NCI-H187 treated with DMSO at 0.1 percent for 48 hours (cell line): Measurements from ENCODE around the gene EMC10.

Experiments used
- DNase-seq: peaks from one replicate; lab custom pipeline; 2025; lab: John Stamatoyannopoulos, UW

Gene EMC10

DNA sequence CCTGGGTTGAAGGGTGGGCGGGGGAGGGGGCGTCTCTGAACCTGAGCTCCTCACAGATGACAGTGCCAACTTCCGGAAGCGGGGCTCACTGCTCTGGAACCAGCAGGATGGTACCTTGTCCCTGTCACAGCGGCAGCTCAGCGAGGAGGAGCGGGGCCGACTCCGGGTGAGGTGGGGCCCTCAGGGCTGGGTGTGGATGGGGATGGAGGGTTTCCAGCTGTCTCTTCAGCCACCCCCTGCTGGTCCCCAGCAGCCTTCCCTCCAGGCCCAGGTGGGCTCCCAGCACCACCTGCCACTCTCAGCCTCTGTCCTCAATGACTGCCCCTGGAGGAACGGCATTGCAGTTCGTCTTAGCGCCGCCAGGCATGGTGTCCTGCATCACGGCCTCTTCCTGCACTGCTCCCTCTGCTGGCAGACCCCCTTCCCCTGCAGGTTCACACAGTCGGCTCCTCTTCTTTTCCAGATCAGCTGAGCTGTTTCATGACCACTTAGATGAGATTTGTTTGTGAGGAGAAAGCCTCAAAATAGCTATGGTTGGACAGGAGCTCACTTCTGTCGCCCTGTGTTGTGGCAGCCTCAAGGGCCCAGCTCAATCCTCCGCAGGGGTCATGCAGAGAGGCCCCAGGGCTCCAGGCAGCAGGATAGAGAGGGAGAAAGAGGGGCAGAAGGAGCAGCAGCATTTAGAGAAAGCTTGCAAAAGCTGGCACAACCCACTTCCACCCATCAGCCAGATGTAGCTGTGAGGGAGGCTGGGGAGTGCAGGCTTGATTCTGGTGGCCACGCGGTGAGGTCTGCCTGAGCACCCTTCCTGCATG is 2.8 kb downstream of the EMC10 start:
- DNase-seq, result no peak

DNA sequence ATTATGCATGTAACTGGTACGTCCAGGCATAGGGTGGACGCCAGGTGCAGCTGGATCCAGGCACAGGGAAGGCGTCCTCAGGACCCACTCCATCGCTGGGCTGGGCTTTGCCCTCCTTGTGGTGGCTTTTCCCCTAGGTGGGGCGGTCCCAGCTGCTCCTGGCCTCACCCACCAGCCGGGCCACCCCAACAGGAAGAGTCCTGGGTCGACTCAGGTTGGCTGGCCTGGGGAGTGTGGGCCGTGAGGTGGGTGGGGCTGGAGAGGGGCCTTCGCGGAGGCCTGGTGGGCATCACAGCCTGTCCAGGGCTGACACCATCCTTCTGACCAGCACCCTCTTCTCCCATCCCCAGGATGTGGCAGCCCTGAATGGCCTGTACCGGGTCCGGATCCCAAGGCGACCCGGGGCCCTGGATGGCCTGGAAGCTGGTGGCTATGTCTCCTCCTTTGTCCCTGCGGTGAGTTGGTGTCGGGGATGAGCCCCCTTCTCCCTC is 3.5 kb downstream of the EMC10 start:
- DNase-seq, result no peak

DNA sequence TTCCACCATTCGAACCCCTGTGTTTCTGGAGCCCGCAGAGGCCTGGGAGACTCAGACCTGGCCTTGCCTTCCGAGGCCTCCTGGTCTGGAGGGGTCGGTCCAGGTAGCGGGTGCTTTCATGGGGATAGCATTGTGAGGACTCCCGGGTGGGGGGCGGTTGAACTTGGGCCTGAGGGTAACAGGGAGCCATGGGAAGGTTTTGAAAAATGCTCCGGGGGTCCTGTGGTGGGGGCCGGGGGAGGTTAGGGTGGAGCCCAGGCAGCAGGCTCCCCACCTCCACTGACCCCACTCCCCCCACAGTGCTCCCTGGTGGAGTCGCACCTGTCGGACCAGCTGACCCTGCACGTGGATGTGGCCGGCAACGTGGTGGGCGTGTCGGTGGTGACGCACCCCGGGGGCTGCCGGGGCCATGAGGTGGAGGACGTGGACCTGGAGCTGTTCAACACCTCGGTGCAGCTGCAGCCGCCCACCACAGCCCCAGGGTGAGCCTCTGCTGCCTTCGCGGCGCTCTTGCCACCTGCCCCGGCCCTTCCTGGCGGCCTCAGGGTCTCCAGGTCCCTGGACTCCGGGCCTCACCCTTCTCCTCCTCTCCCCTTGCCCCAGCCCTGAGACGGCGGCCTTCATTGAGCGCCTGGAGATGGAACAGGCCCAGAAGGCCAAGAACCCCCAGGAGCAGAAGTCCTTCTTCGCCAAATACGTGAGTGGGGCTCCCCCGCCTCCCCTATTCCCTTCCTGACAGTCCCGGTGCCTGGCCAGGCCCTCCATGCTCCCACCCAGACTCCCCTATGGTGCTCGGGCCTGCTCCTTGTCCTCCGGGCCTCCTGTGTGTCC is 4.2 kb downstream of the EMC10 start:
- DNase-seq, result no peak

DNA sequence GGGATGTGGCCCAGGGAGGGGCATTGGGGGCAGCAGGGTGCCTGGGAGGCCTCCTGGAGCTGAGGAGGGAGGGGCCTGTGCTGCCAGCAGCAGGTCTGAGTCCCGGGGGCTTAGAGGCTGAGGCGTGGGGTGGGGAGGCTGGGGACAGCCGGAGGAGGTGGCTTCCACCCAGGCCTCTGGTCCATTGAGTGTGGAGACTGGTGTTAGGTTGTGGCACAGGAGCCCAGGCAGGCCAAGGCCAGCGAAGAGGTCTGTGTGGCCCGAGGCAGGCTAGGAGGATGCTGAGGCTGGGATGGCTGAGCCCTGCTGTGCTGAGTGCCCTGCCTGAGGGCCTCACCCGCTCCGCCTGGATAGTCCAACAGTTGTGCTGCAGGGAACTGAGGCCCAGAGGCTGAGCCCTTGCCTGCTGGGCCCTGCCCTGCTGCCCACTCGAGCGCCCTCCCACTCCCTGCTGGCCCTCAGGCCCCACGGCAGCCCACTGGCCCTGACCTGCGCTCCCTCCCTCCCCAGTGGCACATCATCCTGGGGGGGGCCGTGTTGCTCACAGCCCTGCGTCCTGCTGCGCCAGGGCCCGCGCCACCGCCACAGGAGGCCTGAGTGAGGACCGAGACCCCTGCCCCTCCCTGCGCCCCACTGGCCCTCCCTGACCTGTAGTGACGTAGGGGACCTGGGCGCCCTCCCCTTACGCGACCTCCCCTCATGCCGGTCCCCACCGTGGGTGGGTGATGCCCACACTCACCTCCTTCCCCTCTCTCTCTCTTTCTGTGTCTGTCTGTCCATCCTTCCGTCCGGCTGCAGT is 5.2 kb downstream of the EMC10 start:
- DNase-seq, result no peak

DNA sequence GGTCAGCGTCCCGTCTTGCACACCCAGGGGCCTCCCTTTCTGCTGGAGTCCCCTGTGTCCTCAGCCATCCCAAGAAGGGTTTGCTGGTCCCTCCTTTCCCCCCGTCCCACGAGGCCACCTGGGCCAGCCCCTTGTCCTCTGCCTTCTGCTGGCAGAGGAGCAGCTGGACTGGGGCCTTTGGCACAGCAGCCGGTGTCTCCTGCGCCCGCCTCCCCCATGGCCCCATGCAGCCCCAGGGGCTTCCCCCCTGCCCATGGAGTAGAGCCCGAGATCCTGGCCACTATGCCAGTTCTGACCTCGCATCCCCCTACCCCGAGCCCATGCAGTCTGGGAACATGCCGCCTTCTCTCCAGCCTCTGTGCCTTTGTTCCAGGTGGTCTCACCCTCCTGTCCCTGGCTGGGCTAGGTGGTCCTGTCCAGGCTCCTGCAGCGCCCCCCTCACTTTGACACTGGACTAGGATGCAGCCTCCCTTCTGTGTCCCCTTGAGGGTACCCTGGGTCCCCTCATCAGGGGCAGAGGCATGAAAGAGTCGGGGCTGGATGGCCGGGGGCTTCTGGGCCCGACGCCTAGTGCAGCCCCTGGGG is 6.1 kb downstream of the EMC10 start:
- no peak for DNase-seq

DNA sequence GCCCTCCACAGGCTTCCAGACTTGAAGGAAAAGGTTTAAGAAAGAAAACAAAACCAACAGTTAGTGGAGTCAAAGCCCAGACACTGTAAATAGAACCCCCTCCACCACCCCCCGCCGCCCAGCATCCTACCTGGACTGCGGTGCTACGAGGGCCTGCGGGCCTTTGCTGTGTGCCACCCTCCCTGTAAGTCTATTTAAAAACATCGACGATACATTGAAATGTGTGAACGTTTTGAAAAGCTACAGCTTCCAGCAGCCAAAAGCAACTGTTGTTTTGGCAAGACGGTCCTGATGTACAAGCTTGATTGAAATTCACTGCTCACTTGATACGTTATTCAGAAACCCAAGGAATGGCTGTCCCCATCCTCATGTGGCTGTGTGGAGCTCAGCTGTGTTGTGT is 6.6 kb downstream of the EMC10 start:
- DNase-seq, result no peak

DNA sequence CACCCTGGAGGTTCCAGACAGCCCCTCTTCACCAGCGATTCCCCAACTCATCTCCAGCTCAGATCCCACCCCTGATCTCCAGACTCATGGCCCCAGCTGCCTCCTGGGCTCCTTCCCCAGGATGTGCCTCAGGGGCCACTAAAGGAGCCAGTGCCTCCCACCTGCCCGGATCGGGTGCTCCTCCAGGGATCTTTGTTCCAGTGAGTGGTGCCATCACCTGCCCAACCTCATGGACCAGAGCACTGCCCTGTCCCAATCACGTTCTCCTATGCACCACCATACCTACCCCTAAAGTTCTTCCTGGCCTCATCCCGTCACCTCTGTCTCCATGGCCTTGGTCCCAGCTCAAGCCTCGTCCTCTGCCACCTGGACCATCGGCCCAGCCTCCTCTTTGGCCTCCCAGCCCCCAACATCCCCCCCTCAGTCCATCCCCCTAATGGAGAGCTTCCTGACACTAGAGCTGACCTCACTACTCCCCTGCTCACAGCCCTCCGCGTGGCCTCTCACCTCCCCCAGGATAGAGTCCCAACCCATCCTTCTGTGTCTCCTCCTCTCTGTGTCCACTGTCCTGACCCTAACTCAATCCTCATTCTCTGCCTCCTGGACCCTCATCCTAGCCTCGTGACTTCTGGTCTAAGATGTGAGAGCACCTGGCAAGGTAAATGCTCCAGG is 9.1 kb downstream of the EMC10 start:
- no peak for DNase-seq

DNA sequence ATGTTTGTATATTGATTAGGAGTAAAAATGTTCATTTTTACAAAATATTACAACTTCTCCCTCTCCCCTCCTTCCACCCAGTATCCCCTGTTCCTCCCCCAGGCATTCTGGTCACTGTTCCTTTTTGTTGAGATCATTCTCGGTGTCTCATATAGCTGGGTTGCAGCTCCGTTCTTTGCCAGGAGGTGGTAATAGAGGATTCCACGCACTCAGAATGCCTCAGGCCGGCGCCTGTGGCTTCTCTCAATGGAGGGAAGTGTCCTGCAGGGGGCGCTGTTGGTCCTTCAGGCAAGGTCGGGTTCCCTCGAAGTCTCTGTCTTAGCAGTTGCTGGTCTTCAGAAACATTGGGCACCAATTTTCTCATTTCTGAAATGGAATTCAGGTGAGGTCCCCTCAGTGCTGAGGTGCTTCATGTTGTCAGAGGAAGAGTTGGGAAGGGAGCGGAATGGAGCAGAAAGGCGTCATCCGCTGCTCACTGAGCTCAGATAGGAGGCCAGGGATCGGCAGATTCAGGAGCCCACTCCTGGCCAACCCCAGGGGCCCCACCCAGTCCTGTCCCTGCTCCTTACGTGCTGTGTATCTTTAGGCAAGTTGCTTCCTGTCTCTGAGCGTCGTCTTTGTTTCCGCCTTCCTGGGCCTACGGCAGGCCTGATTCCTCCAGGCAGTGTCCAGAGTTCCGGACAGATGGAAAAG is 10.7 kb downstream of the EMC10 start:
- DNase-seq, result no peak

DNA sequence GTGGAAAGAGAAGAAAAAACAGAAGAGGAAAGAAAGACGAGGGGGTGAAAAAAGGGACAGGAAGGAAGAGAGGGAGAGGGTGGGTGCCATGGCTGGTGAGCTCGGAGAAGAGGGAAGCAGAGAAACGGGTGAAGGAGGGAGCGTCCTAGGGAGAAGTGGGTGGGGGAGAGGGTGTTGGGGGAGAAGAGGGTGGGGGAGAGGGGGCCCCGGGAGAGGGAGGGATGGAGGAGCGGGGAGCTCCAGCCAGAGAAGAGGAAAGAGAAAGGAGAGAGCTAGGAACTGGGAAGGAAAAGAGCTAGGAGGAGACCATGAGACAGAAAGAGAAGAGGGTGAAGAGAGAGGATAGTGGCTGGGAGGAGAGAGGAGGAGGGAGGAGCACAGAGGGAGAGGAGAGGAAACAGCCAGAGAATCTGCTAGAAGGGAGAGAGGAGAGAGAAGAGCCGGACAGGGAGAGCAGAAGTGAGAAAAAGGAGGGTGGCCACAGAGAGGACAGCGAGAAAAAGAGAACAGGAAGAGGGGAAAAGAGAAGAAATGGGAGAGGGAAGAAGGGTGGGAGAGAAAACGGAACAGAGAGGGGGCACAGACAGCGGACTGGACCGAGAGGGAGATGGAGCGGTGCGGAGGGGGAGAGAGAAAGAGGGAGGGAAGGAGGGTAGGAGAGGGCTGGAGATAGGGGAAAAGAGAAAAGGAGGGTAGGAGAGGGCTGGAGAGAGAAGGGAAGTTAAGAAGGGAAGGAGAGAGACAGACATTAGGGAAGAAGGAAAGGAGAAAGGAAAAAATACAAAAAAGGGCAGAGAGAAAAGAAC is 12.3 kb downstream of the EMC10 start:
- no peak for DNase-seq

DNA sequence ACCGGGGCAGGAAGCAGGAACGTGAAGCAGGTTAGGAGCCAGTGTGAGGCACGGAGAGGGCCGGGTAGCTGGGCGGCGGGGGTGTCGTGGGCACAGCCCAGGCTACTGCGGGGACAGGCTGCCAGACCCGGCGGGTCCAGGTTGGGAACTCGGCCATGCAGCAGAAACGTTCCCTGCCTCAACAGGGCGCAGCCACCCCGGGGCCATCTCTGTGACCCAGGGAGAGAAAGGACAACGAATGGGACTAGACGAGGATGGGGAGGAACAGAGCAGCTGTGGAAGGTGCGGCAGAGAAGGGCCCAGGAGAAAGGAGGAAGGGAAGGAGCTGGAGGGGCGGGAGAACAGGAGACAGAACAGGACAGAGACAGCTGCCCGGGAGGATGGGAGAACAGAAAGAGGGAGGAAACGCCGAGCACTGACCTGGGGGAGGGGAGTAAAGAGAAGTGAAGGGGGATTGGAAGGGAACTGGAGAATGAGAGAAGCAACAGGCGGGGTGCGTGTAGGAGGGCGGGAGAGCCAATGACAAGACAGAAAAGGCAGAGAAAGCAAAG is 13.2 kb downstream of the EMC10 start:
- no peak for DNase-seq

DNA sequence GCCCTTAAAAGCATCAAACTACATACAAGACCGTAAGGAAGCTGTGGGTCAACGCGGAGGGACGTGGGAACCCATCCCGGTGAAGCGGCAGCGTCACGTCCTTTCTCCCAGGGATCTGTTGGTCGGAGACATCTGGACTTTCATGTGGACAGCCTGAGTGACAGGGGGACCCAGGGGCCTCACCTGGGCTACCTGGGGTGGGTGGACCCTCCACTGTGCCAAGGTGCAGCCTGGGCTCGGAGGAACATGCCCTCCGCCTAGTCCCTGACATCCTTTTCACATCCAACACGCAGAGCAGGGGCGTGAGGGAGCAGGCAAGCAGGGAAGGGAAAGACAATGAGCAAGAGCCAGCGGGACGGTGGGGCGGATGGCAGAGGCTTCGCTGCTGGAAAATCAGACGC is 14.1 kb downstream of the EMC10 start:
- no peak for DNase-seq

DNA sequence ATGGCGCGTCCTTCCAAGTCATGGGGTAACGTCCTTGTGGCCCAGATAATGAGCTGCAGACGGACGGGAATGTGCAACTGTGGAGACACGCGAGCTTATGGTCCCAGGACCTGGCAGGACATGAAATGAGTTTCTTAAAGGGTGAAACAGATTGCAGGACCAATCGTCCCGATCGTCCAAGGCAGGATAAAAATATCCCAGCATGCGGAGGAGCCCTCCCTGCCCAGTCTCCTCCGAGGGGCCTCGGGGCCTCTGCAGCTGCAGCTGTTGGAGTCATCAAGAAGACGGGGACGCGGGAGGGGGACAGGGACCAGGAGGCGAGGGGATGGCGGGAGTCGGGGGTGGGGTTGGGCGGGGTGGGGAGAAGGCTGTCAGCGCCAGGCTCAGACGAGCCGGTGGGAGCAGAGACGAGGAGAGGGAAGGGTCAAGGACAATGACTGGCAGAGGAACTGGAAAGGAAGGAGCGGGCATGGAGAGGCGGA is 14.7 kb downstream of the EMC10 start:
- DNase-seq, result no peak

DNA sequence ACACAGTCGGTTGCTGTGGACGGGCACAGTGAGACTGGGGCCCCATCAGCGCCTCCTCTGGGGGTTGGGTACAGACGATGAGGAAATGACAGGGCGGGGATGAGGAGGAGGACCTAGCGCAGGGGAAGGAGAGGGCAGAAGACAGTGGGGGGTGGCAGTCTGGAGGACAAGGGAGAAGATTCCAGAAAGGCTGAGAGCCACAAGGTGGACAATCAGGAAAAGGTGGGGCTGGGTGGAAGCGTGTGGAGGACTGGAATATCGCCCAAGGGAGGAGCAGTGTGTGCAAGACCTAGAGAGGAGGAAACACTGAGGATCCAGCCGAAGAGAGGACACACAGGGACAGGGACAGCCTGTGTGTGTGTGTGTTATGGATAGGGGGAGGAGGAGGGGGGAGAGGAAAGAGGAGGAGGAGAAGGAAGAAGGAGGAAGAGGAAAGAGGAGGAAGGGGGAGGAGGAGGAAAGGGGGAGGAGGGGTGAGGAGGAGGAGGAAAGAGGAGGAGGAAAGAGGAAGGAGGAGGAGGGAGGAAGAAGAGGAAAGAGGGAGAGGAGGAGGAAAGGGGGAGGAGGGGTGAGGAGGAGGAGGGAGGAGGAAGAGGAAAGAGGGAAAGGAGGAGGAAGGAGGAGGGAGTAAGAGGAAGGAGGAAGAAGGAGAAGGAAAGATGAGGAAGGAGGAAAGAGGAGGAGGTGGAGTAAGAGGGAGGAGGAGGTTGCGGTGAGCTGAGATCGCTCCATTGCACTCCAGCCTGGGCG is 16.2 kb downstream of the EMC10 start:
- DNase-seq, result no peak

DNA sequence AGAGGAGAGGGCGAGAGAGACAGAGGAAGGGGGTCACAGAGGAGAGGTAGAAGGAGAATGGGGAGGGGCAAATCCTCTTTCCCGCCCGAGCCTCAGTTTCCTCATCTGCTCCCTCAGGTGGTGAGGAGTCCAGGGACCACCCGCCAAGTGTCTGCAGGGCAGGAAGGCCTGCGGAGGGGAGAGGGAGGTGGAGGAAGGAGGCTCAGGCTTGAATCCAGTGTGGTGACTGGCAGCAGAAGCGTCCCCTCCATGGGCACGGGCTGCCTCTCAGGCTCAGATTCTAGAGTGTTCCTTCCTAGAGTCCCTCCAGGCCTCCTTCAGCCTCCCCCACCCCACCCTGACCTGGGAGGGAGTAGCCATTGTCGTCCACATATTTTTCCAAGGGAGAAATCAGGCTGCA is 16.9 kb downstream of the EMC10 start:
- no peak for DNase-seq

DNA sequence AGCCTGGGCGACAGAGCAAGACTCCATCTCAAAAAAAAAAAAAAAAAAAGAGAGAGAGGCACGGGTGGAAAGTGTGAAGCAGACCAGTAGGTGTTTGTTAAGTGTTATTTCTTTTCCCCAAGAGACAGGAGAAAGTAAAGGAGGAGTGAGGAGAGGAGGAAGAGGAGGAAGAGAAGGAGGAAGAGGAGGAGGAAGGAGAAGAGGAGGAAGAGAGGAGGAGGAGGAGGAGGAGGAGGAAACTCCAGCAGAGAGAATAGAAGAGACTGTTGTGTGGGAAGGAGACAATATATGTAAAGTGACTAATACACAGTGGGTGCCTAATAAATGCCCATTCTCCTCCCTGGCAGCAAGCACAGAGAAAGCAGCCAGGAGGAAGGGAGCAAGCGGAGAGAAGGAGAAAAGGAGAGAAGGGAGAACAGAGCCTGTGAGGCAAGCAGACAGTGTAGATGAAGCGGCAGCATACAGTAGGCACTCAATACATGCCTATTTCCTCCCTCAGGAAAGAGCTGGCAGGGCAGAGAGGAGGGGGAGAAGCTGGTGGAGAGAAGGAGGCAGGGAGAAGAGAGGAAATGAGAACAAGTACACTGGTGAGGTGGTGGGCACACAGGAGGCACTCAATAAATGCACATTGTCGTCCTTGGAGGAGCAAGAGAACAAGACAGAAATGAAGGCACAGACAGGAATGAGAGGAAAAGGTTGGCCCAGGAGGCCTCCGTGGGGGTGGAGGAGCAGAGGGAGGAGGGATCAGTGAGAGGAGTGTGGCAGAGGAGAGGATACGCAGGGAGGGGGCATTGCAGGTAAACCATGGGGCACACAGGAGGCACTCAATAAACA is 18.1 kb downstream of the EMC10 start:
- DNase-seq, result no peak

DNA sequence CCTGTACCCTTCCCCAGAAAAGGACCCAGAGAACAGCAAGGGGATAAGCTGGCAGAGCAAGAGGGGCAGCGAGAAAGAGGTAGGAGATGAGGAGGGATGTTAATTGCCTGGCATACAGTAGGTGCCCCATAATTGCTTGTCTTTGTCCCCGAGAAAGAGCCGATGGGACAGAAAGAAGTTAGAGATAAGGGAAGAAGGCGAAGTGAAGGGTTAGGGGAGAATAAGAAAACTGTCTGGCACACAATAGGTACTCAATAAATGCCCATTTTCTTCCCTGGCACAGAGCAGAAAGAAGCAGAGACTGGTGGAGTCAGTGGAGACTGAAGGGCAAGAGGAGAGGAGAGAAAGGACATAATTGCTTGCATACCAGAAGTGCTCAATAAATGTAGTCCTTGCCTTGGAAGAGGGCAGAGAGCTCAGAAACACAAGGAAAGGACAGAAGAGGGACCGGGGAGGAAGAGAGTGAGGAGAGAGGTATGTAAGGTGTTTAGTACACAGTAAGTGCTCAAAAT is 18.8 kb downstream of the EMC10 start:
- DNase-seq, result no peak

DNA sequence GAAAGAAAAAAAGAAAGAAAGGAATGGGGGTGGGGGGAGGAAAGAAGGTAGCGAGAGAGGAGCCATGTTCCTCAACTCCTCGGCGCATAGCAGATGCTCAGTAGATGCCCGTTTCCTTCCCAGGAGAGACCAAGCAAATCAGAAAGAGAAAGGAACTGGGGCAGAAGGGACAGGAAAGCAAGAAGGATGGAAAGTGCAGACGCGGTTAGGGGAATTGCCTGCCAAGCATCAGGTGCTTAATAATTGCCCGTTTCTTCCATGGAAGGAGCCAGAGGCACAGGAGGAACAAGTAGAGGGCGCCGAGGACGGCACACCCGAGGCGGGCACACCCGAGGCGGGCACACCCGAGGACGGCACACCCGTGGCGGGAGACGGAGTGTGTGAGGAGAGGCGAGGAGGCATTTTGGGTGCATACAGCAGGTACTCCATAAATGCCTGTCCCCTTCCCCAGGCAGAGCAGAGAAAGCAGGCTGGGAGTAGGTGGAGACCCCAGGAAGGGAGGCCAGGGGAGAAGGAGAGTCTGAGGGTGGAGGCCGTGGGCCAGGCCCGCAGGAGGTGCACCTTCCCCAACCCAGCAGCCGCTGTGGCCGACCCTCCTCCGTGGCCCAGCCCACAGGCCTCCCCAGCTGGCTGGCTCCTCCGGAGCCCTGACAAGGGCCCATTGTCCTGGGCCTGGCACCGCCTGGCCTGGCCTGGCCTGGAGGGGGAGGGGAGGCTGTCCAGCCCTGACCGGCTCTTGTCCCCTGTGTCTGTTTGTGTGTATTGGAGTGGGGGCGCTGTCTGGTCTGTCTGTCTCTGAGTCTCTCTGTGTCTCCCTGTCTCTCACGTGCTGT is 20.1 kb downstream of the EMC10 start:
- no peak for DNase-seq
